ENCODE measurements around the gene STXBP5. TPM values are rescaled to one million over a fixed set of nuclear protein-coding genes. Genes with fewer than 3 reads are reported as not detected.

The STXBP5 gene
- polyA plus RNA-seq, 2 of the 4 experiments (the other 2 are of a cell fraction): 10.8 to 17.8 TPM

GRCh38 chr6:147220345-147220744 lies 16.1 kb downstream of the STXBP5 start:
- no peak for DNase-seq (ENCODE audit: low read depth in 1 of 2, low spot score in 1 of 2)
- Histone ChIP-seq H3K4me2 (no peak overlapping the region), H3K4me1 (peaks cover 7% of the 10 kb centered on the region; the same call in 2 of the 3 replicates), H3K4me3 (no peak overlapping the region), H3K9me3 (no peaks in the 10 kb centered on the region), H3K27ac (no peak overlapping the region)
- TF ChIP-seq NPAS2 (CRISPR knock-in tag; IDR thresholded peaks at IDR 0.05; ENCODE audit: borderline replicate concordance): no peak
- no peak for TF ChIP-seq RNF2 (IDR thresholded peaks at IDR 0.05; ENCODE audit: borderline replicate concordance, low read depth)
- no peak for TF ChIP-seq HEYL (CRISPR knock-in tag; IDR thresholded peaks at IDR 0.05)
- TF ChIP-seq MAFK (IDR thresholded peaks at IDR 0.05; ENCODE audit: partially characterized antibody): no peak
- no peak for TF ChIP-seq NR3C1 (IDR thresholded peaks at IDR 0.05)
- no peak for TF ChIP-seq HOXB5 (CRISPR knock-in tag; IDR thresholded peaks at IDR 0.05)
- no peak for TF ChIP-seq ZFP36 (IDR thresholded peaks at IDR 0.05; ENCODE audit: borderline replicate concordance, partially characterized antibody)
- TF ChIP-seq FOSB (CRISPR knock-in tag; IDR thresholded peaks at IDR 0.05): no peak
- no peak for TF ChIP-seq HDAC2 (IDR thresholded peaks at IDR 0.05)
- TF ChIP-seq, protein P1, sequence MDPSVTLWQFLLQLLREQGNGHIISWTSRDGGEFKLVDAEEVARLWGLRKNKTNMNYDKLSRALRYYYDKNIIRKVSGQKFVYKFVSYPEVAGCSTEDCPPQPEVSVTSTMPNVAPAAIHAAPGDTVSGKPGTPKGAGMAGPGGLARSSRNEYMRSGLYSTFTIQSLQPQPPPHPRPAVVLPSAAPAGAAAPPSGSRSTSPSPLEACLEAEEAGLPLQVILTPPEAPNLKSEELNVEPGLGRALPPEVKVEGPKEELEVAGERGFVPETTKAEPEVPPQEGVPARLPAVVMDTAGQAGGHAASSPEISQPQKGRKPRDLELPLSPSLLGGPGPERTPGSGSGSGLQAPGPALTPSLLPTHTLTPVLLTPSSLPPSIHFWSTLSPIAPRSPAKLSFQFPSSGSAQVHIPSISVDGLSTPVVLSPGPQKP (IDR thresholded peaks at IDR 0.05; ENCODE audit: low read depth, low read length): no peak
- TF ChIP-seq HOXB13 (CRISPR knock-in tag; IDR thresholded peaks at IDR 0.05; ENCODE audit: low read depth): no peak
- no peak for TF ChIP-seq ESRRA (IDR thresholded peaks at IDR 0.05; ENCODE audit: borderline replicate concordance, low read length)
- no peak for TF ChIP-seq CHD4 (IDR thresholded peaks at IDR 0.05; ENCODE audit: borderline replicate concordance)
- no peak for TF ChIP-seq CEBPB (IDR thresholded peaks at IDR 0.05)
- no peak for TF ChIP-seq HOXA7 (CRISPR knock-in tag; IDR thresholded peaks at IDR 0.05)
- ChIA-PET POLR2A (no interaction called here), CTCF (no interaction called here)
- no peak for ATAC-seq
- FAIRE-seq: no peak
- WGBS (ENCODE audit: missing lambda C conversion rate): 88% methylated on average over 2 of the region's 2 CpGs

DNA sequence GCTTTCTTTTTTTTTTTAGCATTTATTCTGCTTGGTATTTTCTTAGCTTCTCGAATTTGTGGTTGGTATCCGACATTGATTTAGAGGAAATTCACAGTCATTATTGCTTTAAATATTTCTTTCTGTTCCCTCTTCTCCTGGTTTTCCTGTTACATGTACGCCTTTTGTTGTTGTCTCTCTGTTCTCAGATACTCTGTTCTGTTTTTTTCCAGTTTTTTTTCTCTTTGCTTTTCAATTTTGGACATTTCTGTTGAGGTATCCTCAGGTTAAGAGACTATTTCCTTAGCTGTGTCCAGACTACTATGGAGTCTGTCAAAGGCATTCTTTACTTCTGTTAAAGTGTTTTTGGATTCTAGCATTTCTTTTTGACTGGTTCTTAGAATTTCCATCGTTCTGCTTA lies 17.5 kb downstream of the STXBP5 start:
- TF ChIP-seq KDM5A (IDR thresholded peaks at IDR 0.05): no peak
- TF ChIP-seq TFCP2L1 (CRISPR knock-in tag; IDR thresholded peaks at IDR 0.05): no peak
- TF ChIP-seq POLR2A (IDR thresholded peaks at IDR 0.05; ENCODE audit: low read length): no peak
- TF ChIP-seq ESRRA (IDR thresholded peaks at IDR 0.05; ENCODE audit: borderline replicate concordance, low read length): no peak
- no peak for TF ChIP-seq HOXB5 (CRISPR knock-in tag; IDR thresholded peaks at IDR 0.05)
- TF ChIP-seq JUNB (IDR thresholded peaks at IDR 0.05): no peak
- no peak for TF ChIP-seq RFX5 (IDR thresholded peaks at IDR 0.05)
- TF ChIP-seq HEYL (CRISPR knock-in tag; IDR thresholded peaks at IDR 0.05): no peak
- TF ChIP-seq CBX8 (IDR thresholded peaks at IDR 0.05): no peak
- TF ChIP-seq, protein P2, sequence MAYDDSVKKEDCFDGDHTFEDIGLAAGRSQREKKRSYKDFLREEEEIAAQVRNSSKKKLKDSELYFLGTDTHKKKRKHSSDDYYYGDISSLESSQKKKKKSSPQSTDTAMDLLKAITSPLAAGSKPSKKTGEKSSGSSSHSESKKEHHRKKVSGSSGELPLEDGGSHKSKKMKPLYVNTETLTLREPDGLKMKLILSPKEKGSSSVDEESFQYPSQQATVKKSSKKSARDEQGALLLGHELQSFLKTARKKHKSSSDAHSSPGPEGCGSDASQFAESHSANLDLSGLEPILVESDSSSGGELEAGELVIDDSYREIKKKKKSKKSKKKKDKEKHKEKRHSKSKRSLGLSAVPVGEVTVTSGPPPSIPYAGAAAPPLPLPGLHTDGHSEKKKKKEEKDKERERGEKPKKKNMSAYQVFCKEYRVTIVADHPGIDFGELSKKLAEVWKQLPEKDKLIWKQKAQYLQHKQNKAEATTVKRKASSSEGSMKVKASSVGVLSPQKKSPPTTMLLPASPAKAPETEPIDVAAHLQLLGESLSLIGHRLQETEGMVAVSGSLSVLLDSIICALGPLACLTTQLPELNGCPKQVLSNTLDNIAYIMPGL (CRISPR knock-in tag; IDR thresholded peaks at IDR 0.05; ENCODE audit: borderline replicate concordance): no peak
- Histone ChIP-seq H3K27ac (no peak overlapping the region; a peak in 1 of 6 replicates), H3K9me3 (no peaks in the 10 kb centered on the region), H3K4me1 (peaks cover 7% of the 10 kb centered on the region; the same call in 2 of the 3 replicates), H3K4me3 (no peak overlapping the region), H3K4me2 (no peak overlapping the region)
- 92% methylated on average over 4 of the region's 4 CpGs for WGBS (ENCODE audit: missing lambda C conversion rate)
- FAIRE-seq: no peak
- no peak for ATAC-seq
- ChIA-PET CTCF (interaction anchor here (0.7 to 1.0 kb wide), 2 partner anchors 11 to 522 kb away, joined by 3 read pairs; no protein-coding TSS in a partner anchor), POLR2A (no interaction called here)
- DNase-seq (ENCODE audit: low read depth in 1 of 2, low spot score in 1 of 2): no peak

DNA sequence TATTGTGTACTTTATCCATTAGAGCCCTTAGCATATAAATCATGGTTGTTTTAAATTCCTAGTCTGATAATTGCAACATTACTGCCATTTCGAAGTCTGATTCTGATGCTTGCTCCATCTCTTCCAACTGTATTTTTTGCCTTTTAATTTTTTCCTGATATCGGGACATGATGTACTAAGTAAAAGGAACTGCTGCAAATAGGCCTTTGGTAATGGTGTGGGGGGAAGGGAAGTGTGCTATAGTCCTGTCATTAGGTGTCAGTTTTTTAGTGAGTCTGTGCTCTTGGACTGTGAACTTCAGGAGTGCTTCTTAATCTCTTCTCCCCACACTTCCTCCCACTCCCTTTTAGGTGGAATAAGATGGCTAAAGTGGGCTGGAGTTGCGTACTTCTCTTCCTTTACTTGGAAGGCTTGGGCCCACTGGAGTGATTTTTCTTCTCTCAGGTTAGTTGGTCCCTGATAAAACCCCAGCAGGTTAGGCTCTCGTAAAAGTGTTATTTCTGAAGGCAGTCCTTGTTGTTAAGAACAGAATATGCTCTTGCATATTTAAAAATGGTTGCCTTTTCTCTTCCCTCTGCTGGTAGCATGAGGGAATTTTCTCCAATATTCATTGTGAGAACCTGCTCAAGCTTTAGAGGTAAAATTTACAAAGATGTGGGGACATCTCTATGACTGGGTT lies 18.1 kb downstream of the STXBP5 start:
- ATAC-seq (peak in 1 of 2 experiments; percentile 63; a peak in 3 of 6 replicates), FAIRE-seq (no peak), DNase-seq (ENCODE audit: low read depth in 1 of 2, low spot score in 1 of 2) (peak in 1 of 2 experiments; percentile 10)
- no peaks in the 10 kb centered on the region for H3K9me3 ChIP-seq
- H3K4me3 ChIP-seq: no peak overlapping the region
- WGBS (ENCODE audit: missing lambda C conversion rate): 85% methylated on average over 4 of the region's 4 CpGs
- peak overlapping the region in 1 of 2 experiments; percentile 15; a peak in 1 of 6 replicates for H3K27ac ChIP-seq
- no peak overlapping the region for H3K4me2 ChIP-seq
- POLR2A ChIA-PET: no interaction called here
- CTCF ChIA-PET: interaction anchor here (0.8 to 1.8 kb wide), 6 partner anchors 12 to 322 kb away, joined by 3 to 5 read pairs (median 3); no protein-coding TSS in a partner anchor
- H3K4me1 ChIP-seq: peaks cover 7% of the 10 kb centered on the region; the same call in 2 of the 3 replicates
- no peak for TF ChIP-seq HOXB13 (CRISPR knock-in tag; IDR thresholded peaks at IDR 0.05; ENCODE audit: low read depth)
- TF ChIP-seq EP300 (IDR thresholded peaks at IDR 0.05): no peak
- TF ChIP-seq EHF (CRISPR knock-in tag; IDR thresholded peaks at IDR 0.05): no peak
- peak; percentile 20 to 35; a peak in 1 of 5 replicates for TF ChIP-seq RAD21 (conservative IDR thresholded peaks at IDR 0.05 in 1 of 2, IDR thresholded peaks at IDR 0.05 in 1 of 2)
- peak; percentile 43; the same call in 1 of the 3 replicates for TF ChIP-seq SMC3 (IDR thresholded peaks at IDR 0.05)
- no peak for TF ChIP-seq BHLHE40 (IDR thresholded peaks at IDR 0.05; ENCODE audit: low read depth, low read length)
- TF ChIP-seq EHMT2 (IDR thresholded peaks at IDR 0.05; ENCODE audit: low read depth): no peak

Data from A549 (cell line).